22Rv1 (cell line): ENCODE data around the gene VSIR.

Experiments
- ZFX ChIP-seq: fragments of 450-650 bp; IDR thresholded peaks from 2 replicates; pipeline ENCODE4 v1.6.1; 2017; ENCODE audit warnings: antibody characterized with exemption, borderline replicate concordance
- TF ChIP-seq, protein P1 (sequence below): fragments of 450-650 bp; IDR thresholded peaks from 2 replicates; pipeline ENCODE4 v1.5.1; 2017; ENCODE audit warnings: mild to moderate bottlenecking

DNA sequence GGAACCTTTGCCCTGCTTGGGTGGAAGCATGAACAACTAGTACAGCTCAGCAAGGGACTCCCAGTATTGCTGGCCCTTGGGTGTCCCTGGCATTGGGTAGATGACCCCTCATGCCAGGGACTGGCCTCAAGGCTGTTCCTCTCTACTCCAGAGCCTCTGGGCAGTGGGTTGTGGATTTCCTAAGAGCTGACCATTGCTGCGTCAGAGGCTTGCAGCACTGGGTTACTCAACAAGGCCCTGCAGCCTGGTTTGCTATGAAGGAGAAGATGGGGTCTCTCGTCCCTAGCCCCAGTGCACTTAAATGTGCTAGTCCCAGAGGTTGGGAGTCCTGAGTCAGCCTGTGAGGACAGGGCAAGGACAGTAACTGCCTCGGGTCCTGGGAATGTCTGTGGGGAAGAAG is 2.5 kb downstream of the VSIR start:
- TF ChIP-seq, protein P1, sequence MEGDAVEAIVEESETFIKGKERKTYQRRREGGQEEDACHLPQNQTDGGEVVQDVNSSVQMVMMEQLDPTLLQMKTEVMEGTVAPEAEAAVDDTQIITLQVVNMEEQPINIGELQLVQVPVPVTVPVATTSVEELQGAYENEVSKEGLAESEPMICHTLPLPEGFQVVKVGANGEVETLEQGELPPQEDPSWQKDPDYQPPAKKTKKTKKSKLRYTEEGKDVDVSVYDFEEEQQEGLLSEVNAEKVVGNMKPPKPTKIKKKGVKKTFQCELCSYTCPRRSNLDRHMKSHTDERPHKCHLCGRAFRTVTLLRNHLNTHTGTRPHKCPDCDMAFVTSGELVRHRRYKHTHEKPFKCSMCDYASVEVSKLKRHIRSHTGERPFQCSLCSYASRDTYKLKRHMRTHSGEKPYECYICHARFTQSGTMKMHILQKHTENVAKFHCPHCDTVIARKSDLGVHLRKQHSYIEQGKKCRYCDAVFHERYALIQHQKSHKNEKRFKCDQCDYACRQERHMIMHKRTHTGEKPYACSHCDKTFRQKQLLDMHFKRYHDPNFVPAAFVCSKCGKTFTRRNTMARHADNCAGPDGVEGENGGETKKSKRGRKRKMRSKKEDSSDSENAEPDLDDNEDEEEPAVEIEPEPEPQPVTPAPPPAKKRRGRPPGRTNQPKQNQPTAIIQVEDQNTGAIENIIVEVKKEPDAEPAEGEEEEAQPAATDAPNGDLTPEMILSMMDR = no peak
- TF ChIP-seq ZFX = no peak
